Transverse colon (tissue), 4 donors: Measurements from ENCODE around the gene APOD. TPM values are rescaled to one million over a fixed set of nuclear protein-coding genes. Genes with fewer than 3 reads are reported as not detected.

Source experiments
- DNase-seq: peaks from one replicate; pipeline ENCODE4 v3.0.0-alpha.2; 2019
- H3K27ac ChIP-seq, 4 donors: fragments of 200-600 bp; sonication (generic); 2 replicates each; pipeline ENCODE4 v1.5.1; 2016 to 2018; ENCODE audit warnings: inconsistent platforms in 4 of 4
- H3K27me3 ChIP-seq: fragments of 200-600 bp; sonication (generic); 2 replicates; pipeline ENCODE4 v1.5.1; 2017; ENCODE audit warnings: inconsistent platforms
- H3K36me3 ChIP-seq, 4 donors: fragments of 200-600 bp; sonication (generic); 2 replicates each; pipeline ENCODE4 v1.5.1; 2017 to 2019; ENCODE audit warnings: inconsistent platforms in 4 of 4
- H3K4me1 ChIP-seq, 4 donors: fragments of 200-600 bp; sonication (generic); 2 replicates each; pipeline ENCODE4 v1.5.1; 2017 to 2020; ENCODE audit warnings: inconsistent platforms in 4 of 4
- H3K4me3 ChIP-seq, 4 donors: fragments of 200-600 bp; sonication (generic); 1 replicate in 1 of 4; 2 replicates in 3 of 4; pipeline versions ENCODE4 v1.5.1 to v1.6.1; 2017 to 2019; ENCODE audit warnings: inconsistent platforms in 4 of 4
- H3K9me3 ChIP-seq, 2 donors: fragments of 200-600 bp; sonication (generic); 2 replicates each; pipeline ENCODE4 v1.5.1; 2017 to 2019; ENCODE audit warnings: inconsistent platforms in 2 of 2
- CTCF ChIP-seq, 5 experiments: fragments of 200-600 bp in 3 of 5; fragments of 450-650 bp in 2 of 5; sonication (generic) in 3 of 5; IDR thresholded peaks; 1 replicate in 2 of 5; 2 replicates in 3 of 5; pipeline ENCODE4 v1.5.1; 2016 to 2017; ENCODE audit warnings: antibody characterized with exemption in 5 of 5, inconsistent platforms in 3 of 5, mild to moderate bottlenecking in 2 of 5, moderate library complexity in 1 of 5
- EP300 ChIP-seq: sonication (generic); formaldehyde crosslinking; IDR thresholded peaks from one replicate; pipeline ENCODE4 v1.6.1; 2017; ENCODE audit warnings: antibody characterized with exemption, low read depth
- POLR2A ChIP-seq: fragments of 450-650 bp; IDR thresholded peaks from one replicate; pipeline ENCODE4 v1.6.1; 2016; ENCODE audit warnings: antibody characterized with exemption, mild to moderate bottlenecking, moderate library complexity
- POLR2AphosphoS5 ChIP-seq, 3 donors: sonication (generic); formaldehyde crosslinking; IDR thresholded peaks; one replicate each; pipeline ENCODE4 v1.6.1; 2016; ENCODE audit warnings: antibody characterized with exemption in 3 of 3
- WGBS, 2 donors: methylation state at CpG; one replicate each; pipeline ENCODE4 v1.1.5; 2018; ENCODE audit warnings: low coverage in 1 of 2; 5-methylcytosine and 5-hydroxymethylcytosine counted together
- in situ Hi-C, 4 donors: fragments of 200-750 bp; cut with MboI; loops; one replicate each; pipeline versions ENCODE4 v1.15.0 to v1.15.1; 2017; ENCODE audit warnings: low sequenced_read_pairs in 3 of 4, low pct_ligation_motif_present in 1 of 4, low pct_unique_long_range_greater_than_20kb in 1 of 4
- intact Hi-C: fragments of 100-400 bp; cut with DNase I; formaldehyde crosslinking; loops from one replicate; pipeline ENCODE4 v1.15.1; 2023; ENCODE audit warnings: low total_unique reads
- total RNA-seq, 4 donors: library from RNA; depleted of rRNA; stranded (reverse); fragments of >200 nt; gene quantifications; one replicate each; pipeline ENCODE4 v1.1.0, GENCODE V29; 2016

The APOD gene
- total RNA-seq, 4 donors from 2014 or later, result 3.4 to 118 (median 46.1) TPM

- intact Hi-C loops, result no loop called here
These were observed 33.0 kb downstream of the APOD start for GRCh38 chr3:195550723-195551122.

GRCh38 chr3:195549931-195550519 is 33.7 kb downstream of the APOD start:
- Histone ChIP-seq H3K27me3 (no peaks in the 10 kb centered on the region), H3K36me3 (no peaks in the 10 kb centered on the region), H3K4me1 (peaks cover 17 to 59% (median 40%) of the 10 kb centered on the region in 4 donors), H3K4me3 (no peak overlapping the region), H3K27ac (peak overlapping the region; percentile 38 to 71 (median 65)), H3K9me3 (no peaks in the 10 kb centered on the region)
- in situ Hi-C loops (loop anchor here in 3 of 4 donors (25.0 kb wide), 2 partner anchors 863 to 888 kb away; partner anchors contain the start of genes FAM43A (in 2 of the 3) and LSG1 (in 1 of the 3)), intact Hi-C loops (loop anchor here (10.0 kb wide), 1 partner anchor 865 kb away; the partner anchor contains the start of gene FAM43A)
- no peak for TF ChIP-seq POLR2A
- TF ChIP-seq EP300, result no peak
- no peak for TF ChIP-seq CTCF (IDR thresholded peaks at IDR 0.05)
- 47 to 49% methylated on average over 2 to 9 of the region's 9 CpGs for WGBS, 2 donors
- DNase-seq, result peak; percentile 72

More at GRCh38 chr3:195550723-195551122, 33.0 kb downstream of the APOD start:
- no peak for DNase-seq
- peak overlapping the region; percentile 38 to 71 (median 65) for H3K27ac ChIP-seq
- WGBS, 2 donors, result 27 to 59% methylated on average over 3 to 4 of the region's 4 CpGs
- H3K9me3 ChIP-seq, result no peaks in the 10 kb centered on the region
- no peaks in the 10 kb centered on the region for H3K27me3 ChIP-seq
- H3K36me3 ChIP-seq, result no peaks in the 10 kb centered on the region
- in situ Hi-C loops, result no loop called here
- no peak overlapping the region for H3K4me3 ChIP-seq
- TF ChIP-seq POLR2A (no peak), EP300 (no peak), POLR2AphosphoS5 (IDR thresholded peaks at IDR 0.05) (no peak), CTCF (IDR thresholded peaks at IDR 0.05) (no peak)
- H3K4me1 ChIP-seq, result peaks cover 15 to 56% (median 38%) of the 10 kb centered on the region in 4 donors

GRCh38 chr3:195548987-195549386 is 34.8 kb downstream of the APOD start:
- in situ Hi-C loops, result loop anchor here in 3 of 4 donors (25.0 kb wide), 2 partner anchors 862 to 887 kb away; partner anchors contain the start of genes FAM43A (in 2 of the 3) and LSG1 (in 1 of the 3)
- TF ChIP-seq POLR2AphosphoS5 (IDR thresholded peaks at IDR 0.05) (no peak), POLR2A (no peak), EP300 (no peak), CTCF (IDR thresholded peaks at IDR 0.05) (no peak)
- DNase-seq, result no peak
- no peaks in the 10 kb centered on the region for H3K36me3 ChIP-seq
- no peaks in the 10 kb centered on the region for H3K27me3 ChIP-seq
- no peaks in the 10 kb centered on the region for H3K9me3 ChIP-seq
- H3K4me1 ChIP-seq, result peaks cover 17 to 64% (median 40%) of the 10 kb centered on the region in 4 donors
- intact Hi-C loops, result loop anchor here (10.0 kb wide), 1 partner anchor 864 kb away; the partner anchor contains the start of gene FAM43A
- no peak overlapping the region for H3K4me3 ChIP-seq
- 36 to 48% methylated on average over 2 of the region's 2 CpGs for WGBS, 2 donors
- H3K27ac ChIP-seq, result peak overlapping the region; percentile 38 to 71 (median 65)

GRCh38 chr3:195548501-195548900 is 35.2 kb downstream of the APOD start:
- intact Hi-C loops, result loop anchor here (10.0 kb wide), 1 partner anchor 864 kb away; the partner anchor contains the start of gene FAM43A
- peak overlapping the region; percentile 26 to 71 (median 61) for H3K27ac ChIP-seq
- TF ChIP-seq EP300, result no peak
- no peak for TF ChIP-seq POLR2A
- TF ChIP-seq CTCF (IDR thresholded peaks at IDR 0.05), result no peak
- no peak for TF ChIP-seq POLR2AphosphoS5 (IDR thresholded peaks at IDR 0.05)
- H3K4me1 ChIP-seq, result peaks cover 17 to 68% (median 44%) of the 10 kb centered on the region in 4 donors
- no peaks in the 10 kb centered on the region for H3K27me3 ChIP-seq
- no peaks in the 10 kb centered on the region for H3K9me3 ChIP-seq
- H3K36me3 ChIP-seq, result no peaks in the 10 kb centered on the region
- DNase-seq, result no peak
- no peak overlapping the region for H3K4me3 ChIP-seq
- in situ Hi-C loops, result loop anchor here in 3 of 4 donors (25.0 kb wide), 2 partner anchors 861 to 886 kb away; partner anchors contain the start of genes FAM43A (in 2 of the 3) and LSG1 (in 1 of the 3)
